Spleen (tissue), 11 donors: Measurements from ENCODE around the gene LRRC58. TPM values are rescaled to one million over a fixed set of nuclear protein-coding genes. Genes with fewer than 3 reads are reported as not detected.

Experiments
- DNase-seq: peaks from one replicate; pipeline ENCODE4 v3.0.0-alpha.2; 2020
- H3K27ac ChIP-seq, 8 donors: fragments of 200-600 bp; sonication (generic) in 7 of 8; 1 replicate in 4 of 8; 2 replicates in 4 of 8; pipeline versions ENCODE4 v1.5.0 to v1.8.0; 2016 to 2021; ENCODE audit warnings: inconsistent platforms in 4 of 8, mild to moderate bottlenecking in 4 of 8, moderate library complexity in 1 of 8
- H3K27me3 ChIP-seq, 7 donors: fragments of 200-600 bp; sonication (generic) in 6 of 7; replicated peaks in 1 of 7; 1 replicate in 4 of 7; 2 replicates in 3 of 7; pipeline versions ENCODE4 v1.5.0 to v1.8.0; 2016 to 2021; ENCODE audit warnings: inconsistent platforms in 3 of 7, mild to moderate bottlenecking in 1 of 7
- H3K36me3 ChIP-seq, 6 donors: fragments of 200-600 bp; sonication (generic) in 5 of 6; 1 replicate in 4 of 6; 2 replicates in 2 of 6; pipeline versions ENCODE4 v1.5.0 to v1.8.0; 2016 to 2021; ENCODE audit warnings: inconsistent platforms in 2 of 6
- H3K4me1 ChIP-seq, 6 donors: fragments of 200-600 bp; sonication (generic) in 5 of 6; 1 replicate in 3 of 6; 2 replicates in 3 of 6; pipeline versions ENCODE4 v1.5.0 to v1.8.0; 2016 to 2021; ENCODE audit warnings: inconsistent platforms in 3 of 6
- H3K4me3 ChIP-seq, 8 donors: fragments of 200-600 bp; sonication (generic) in 7 of 8; 1 replicate in 4 of 8; 2 replicates in 4 of 8; pipeline versions ENCODE4 v1.5.0 to v1.8.0; 2016 to 2021; ENCODE audit warnings: inconsistent platforms in 4 of 8, mild to moderate bottlenecking in 4 of 8, moderate library complexity in 2 of 8
- H3K9me3 ChIP-seq, 8 donors: fragments of 200-600 bp; sonication (generic) in 7 of 8; 1 replicate in 4 of 8; 2 replicates in 4 of 8; pipeline versions ENCODE4 v1.5.0 to v1.8.0; 2016 to 2021; ENCODE audit warnings: inconsistent platforms in 4 of 8
- POLR2A ChIP-seq, 3 donors: fragments of 450-650 bp; IDR thresholded peaks; one replicate each; pipeline ENCODE4 v1.5.1; 2017; ENCODE audit warnings: antibody characterized with exemption in 3 of 3, mild to moderate bottlenecking in 1 of 3
- POLR2AphosphoS5 ChIP-seq, 3 donors: sonication (generic); formaldehyde crosslinking; IDR thresholded peaks; one replicate each; pipeline ENCODE4 v1.5.1; 2017; ENCODE audit warnings: antibody characterized with exemption in 3 of 3
- WGBS, 5 donors: extraction: QIAGEN DNeasy Blood & Tissue Kit in 3 of 5; methylation state at CpG; one replicate each; pipeline versions ENCODE4 v1.1.5 to v1.1.7; 2013 to 2018; 5-methylcytosine and 5-hydroxymethylcytosine counted together
- intact Hi-C: fragments of 100-400 bp; cut with DNase I; formaldehyde crosslinking; loops from one replicate; pipeline ENCODE4 v1.15.0; 2023; ENCODE audit warnings: low total_unique reads
- polyA plus RNA-seq, 3 donors: library from polyadenylated mRNA; stranded (reverse); fragments of 200-250 nt; gene quantifications; one replicate each; pipeline ENCODE4 v1.2.1, GENCODE V29; 2013
- total RNA-seq, 7 donors: library from RNA; depleted of rRNA in 3 of 7; stranded (reverse); fragments of >200 nt in 3 of 7; fragmentation: NEBNext Ultra II Directional in 4 of 7; extraction: Animal tissue kit (Norgen Biotek cat#: 25700) in 4 of 7; gene quantifications; one replicate each; pipeline versions ENCODE4 v1.1.0 to v1.2.1, GENCODE V29; 2016 to 2021
- TF ChIP-seq, protein P1 (sequence below), 11 experiments: fragments of 200-600 bp in 7 of 11; fragments of 450-650 bp in 4 of 11; sonication (generic) in 4 of 11; IDR thresholded peaks in 8 of 11; conservative IDR thresholded peaks in 3 of 11; 1 replicate in 7 of 11; 2 replicates in 4 of 11; pipeline versions ENCODE4 v1.4.0 to v1.8.0; 2016 to 2021; ENCODE audit warnings: antibody characterized with exemption in 11 of 11, inconsistent platforms in 4 of 11, mild to moderate bottlenecking in 1 of 11
- donor health status: healthy with polysubstance abuse.
- donor health status: DM: no; HTN: no; CAD: no; lungs with moderate emphysema.
- donor health status: DM: no; HTN: no; CAD: no.
- donor health status: Bipolar disorder and iron deficiency.
- donor health status: healthy.
- donor health status: DM: no; HTN: no; CAD: no.
- donor health status: DM: yes; HTN: yes; CAD: no.

The LRRC58 gene
- total and polyA plus RNA-seq, 10 donors, result 4.2 to 38.7 (median 21.2) TPM

DNA sequence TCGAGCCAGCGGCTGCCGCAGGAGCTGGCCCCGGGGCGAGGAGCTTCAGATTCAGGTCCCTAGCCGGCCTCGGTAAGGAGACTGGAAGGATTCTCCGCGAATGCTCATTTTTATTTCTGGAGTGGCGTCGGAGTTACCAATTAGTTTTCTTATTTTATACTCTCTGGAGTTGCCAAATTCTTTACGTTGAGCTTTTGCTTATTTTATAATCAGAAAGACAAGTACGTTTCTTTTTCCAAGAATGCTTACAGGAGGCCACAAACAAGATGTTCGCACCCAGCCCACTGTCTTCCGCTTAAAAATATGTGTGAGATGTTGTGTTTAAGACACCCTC, 63.7 kb downstream of the LRRC58 start:
- peaks cover 0 to 12% (median 7%) of the 10 kb centered on the region in 6 donors for H3K4me1 ChIP-seq
- no peak for DNase-seq
- 40 to 51% (median 45%) methylated on average over 14 to 15 of the region's 15 CpGs for WGBS, 5 donors
- H3K4me3 ChIP-seq, result peak overlapping the region in 7 of 8 donors; percentile 20 to 65 (median 35)
- no peak for TF ChIP-seq POLR2A (IDR thresholded peaks at IDR 0.05)
- TF ChIP-seq, protein P1, sequence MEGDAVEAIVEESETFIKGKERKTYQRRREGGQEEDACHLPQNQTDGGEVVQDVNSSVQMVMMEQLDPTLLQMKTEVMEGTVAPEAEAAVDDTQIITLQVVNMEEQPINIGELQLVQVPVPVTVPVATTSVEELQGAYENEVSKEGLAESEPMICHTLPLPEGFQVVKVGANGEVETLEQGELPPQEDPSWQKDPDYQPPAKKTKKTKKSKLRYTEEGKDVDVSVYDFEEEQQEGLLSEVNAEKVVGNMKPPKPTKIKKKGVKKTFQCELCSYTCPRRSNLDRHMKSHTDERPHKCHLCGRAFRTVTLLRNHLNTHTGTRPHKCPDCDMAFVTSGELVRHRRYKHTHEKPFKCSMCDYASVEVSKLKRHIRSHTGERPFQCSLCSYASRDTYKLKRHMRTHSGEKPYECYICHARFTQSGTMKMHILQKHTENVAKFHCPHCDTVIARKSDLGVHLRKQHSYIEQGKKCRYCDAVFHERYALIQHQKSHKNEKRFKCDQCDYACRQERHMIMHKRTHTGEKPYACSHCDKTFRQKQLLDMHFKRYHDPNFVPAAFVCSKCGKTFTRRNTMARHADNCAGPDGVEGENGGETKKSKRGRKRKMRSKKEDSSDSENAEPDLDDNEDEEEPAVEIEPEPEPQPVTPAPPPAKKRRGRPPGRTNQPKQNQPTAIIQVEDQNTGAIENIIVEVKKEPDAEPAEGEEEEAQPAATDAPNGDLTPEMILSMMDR (IDR thresholded peaks at IDR 0.05 in 8 of 11, conservative IDR thresholded peaks at IDR 0.05 in 3 of 11), result no peak
- no peak for TF ChIP-seq POLR2AphosphoS5 (IDR thresholded peaks at IDR 0.05)
- peaks cover 0 to 7% (median 0%) of the 10 kb centered on the region in 8 donors for H3K9me3 ChIP-seq
- no peak overlapping the region for H3K27ac ChIP-seq
- intact Hi-C loops, result no loop called here
- no peaks in the 10 kb centered on the region for H3K36me3 ChIP-seq
- peaks cover 0 to 45% (median 19%) of the 10 kb centered on the region in 7 donors for H3K27me3 ChIP-seq

DNA sequence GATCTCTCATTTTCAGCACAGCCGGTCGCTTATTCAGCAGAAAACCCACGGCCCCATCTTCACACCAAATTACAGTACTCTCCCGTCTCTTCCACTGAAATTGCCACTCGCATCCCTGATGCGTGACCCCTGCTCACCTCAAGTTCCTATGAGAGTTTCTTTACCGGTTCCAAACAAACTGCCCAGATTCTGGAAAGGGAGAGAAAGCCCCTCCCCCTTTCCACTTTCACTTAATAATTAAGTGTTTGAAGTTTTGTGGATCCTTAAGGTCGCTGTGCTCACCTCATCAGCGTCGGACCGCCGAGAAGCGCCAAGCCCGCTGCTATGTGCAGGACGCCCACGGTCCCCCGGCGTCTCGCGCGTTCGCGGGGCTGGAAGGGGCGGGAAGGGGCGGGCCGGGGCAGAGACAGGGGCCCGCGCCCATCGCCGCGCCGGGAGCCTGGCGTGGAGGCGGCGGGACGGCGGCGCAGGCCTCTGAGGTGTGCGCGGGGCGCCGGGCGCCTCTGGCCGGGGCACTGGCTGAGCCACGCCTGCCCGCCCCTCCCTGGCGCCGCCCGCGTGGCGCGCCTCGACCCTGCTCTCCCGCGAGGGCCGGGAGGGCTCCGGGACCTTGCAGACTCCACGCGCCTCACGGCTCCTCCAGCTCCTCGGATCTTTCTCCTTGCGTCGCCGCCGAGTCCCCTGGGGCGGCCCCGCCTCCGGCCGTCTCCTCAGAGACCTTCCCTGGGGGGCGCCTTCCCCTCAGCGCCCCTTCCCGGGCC, 64.2 kb downstream of the LRRC58 start, which contains the start of gene GPR156:
GPR156 (minus strand) TSS at position 476 of the 761 bp plus-strand sequence. CDS start 41,124 bp downstream, outside the sequence.
- Histone ChIP-seq H3K9me3 (peaks cover 0 to 4% (median 0%) of the 10 kb centered on the region in 8 donors), H3K4me3 (peak within 1 kb of the TSS; percentile 9 to 65 (median 32)), H3K27me3 (peaks cover 0 to 45% (median 19%) of the 10 kb centered on the region in 7 donors), H3K4me1 (peaks cover 0 to 12% (median 7%) of the 10 kb centered on the region in 6 donors), H3K27ac (no peak within 1 kb of the TSS), H3K36me3 (no peaks in the 10 kb centered on the region)
- 4 to 17% (median 5%) methylated on average over 17 to 72 of the region's 72 CpGs for WGBS, 5 donors
- intact Hi-C loops, result no loop called here
- no peak for TF ChIP-seq POLR2A (IDR thresholded peaks at IDR 0.05)
- no peak for TF ChIP-seq POLR2AphosphoS5 (IDR thresholded peaks at IDR 0.05)
- TF ChIP-seq, protein P1 (IDR thresholded peaks at IDR 0.05 in 8 of 11, conservative IDR thresholded peaks at IDR 0.05 in 3 of 11), result no peak
- no peak for DNase-seq

DNA sequence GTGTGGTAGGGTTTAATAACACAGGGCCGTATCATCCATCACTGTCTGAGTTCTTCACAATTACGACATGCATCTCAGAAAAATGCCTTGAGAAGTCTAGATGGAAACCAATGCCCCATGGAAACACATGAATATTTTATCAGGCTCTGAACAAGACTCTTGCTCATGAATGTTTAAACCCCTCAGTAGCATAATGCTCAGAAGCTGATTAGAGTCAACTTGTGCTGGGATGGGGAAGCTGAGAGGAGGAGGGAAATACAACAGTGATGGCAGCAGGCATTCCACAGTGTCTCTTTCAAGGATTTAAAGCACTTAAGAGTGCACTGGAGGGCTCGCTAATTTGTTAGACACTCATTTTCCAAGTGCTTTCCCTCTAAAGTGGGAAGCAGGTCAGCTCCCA, 67.9 kb downstream of the LRRC58 start:
- Histone ChIP-seq H3K4me3 (no peak overlapping the region), H3K9me3 (no peaks in the 10 kb centered on the region), H3K27me3 (peaks cover 0 to 32% (median 27%) of the 10 kb centered on the region in 7 donors), H3K4me1 (peaks cover 0 to 12% (median 7%) of the 10 kb centered on the region in 6 donors), H3K27ac (no peak overlapping the region), H3K36me3 (no peaks in the 10 kb centered on the region)
- intact Hi-C loops, result no loop called here
- TF ChIP-seq POLR2A (IDR thresholded peaks at IDR 0.05), result no peak
- TF ChIP-seq POLR2AphosphoS5 (IDR thresholded peaks at IDR 0.05), result no peak
- TF ChIP-seq, protein P1 (IDR thresholded peaks at IDR 0.05 in 8 of 11, conservative IDR thresholded peaks at IDR 0.05 in 3 of 11), result no peak
- DNase-seq, result no peak
- WGBS, 5 donors, result 87 to 93% (median 92%) methylated on average over 3 of the region's 3 CpGs

DNA sequence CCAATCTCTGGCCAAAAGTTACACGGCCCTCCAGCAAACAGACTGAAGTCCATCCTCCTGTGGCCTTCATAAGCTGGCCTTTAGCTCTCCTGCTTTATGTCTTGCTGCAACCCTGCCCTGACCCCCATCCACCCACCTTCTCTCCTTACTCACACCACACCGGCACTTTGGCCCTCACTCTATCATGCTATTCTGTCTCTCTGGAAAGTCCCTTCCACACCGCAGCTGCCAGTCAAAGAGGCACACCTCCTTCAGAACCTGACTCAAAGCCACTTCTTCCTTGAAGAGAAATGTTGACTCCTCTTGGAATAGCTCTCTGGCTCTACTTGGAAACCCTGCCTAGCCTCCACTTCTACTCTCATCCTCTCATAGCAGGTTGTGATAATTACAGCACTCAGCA, 68.6 kb downstream of the LRRC58 start:
- no peaks in the 10 kb centered on the region for H3K36me3 ChIP-seq
- intact Hi-C loops, result no loop called here
- H3K4me3 ChIP-seq, result no peak overlapping the region
- H3K4me1 ChIP-seq, result peaks cover 0 to 12% (median 7%) of the 10 kb centered on the region in 6 donors
- no peaks in the 10 kb centered on the region for H3K9me3 ChIP-seq
- H3K27ac ChIP-seq, result no peak overlapping the region
- no peak for DNase-seq
- H3K27me3 ChIP-seq, result peaks cover 0 to 25% (median 20%) of the 10 kb centered on the region in 7 donors
- TF ChIP-seq, protein P1 (IDR thresholded peaks at IDR 0.05 in 8 of 11, conservative IDR thresholded peaks at IDR 0.05 in 3 of 11), result no peak
- TF ChIP-seq POLR2AphosphoS5 (IDR thresholded peaks at IDR 0.05) (no peak), POLR2A (IDR thresholded peaks at IDR 0.05) (no peak)
- WGBS, 5 donors, result 82 to 88% (median 87%) methylated on average over 3 of the region's 3 CpGs
